Dendritic cell treated with granulocyte-macrophage colony-stimulating factor and Interleukin-4, amounts not matched to agents 40 ng/mL and 50 ng/mL, for 4 days (primary cell): ENCODE data around the gene DUS4L.

Experiments used
- H3K27ac Mint-ChIP-seq: one replicate; pipeline ENCODE4 v1.8.0; 2022; ENCODE audit warnings: mild to moderate bottlenecking, mixed read lengths
- H3K27me3 Mint-ChIP-seq: one replicate; pipeline ENCODE4 v1.8.0; 2022; ENCODE audit warnings: mild to moderate bottlenecking, mixed read lengths
- H3K36me3 Mint-ChIP-seq: one replicate; pipeline ENCODE4 v1.8.0; 2022; ENCODE audit warnings: low read depth, mixed read lengths
- H3K4me1 Mint-ChIP-seq: one replicate; pipeline ENCODE4 v1.8.0; 2022; ENCODE audit warnings: low read depth, mixed read lengths
- H3K4me3 Mint-ChIP-seq: one replicate; pipeline ENCODE4 v1.8.0; 2022; ENCODE audit warnings: mild to moderate bottlenecking, moderate library complexity, mixed read lengths
- H3K9me3 Mint-ChIP-seq: one replicate; pipeline ENCODE4 v1.8.0; 2022; ENCODE audit warnings: mixed read lengths
- intact Hi-C: fragments of 100-400 bp; cut with micrococcal nuclease; formaldehyde crosslinking; loops from one replicate; pipeline ENCODE4 v1.15.0; 2022

The DUS4L gene

GRCh38 chr7:107560898-107561516 is 2.8 kb upstream of the DUS4L start:
- intact Hi-C loops = loop anchor here (5.0 to 10.0 kb wide), 2 partner anchors 181 to 314 kb away; partner anchors contain the start of gene CBLL1
- H3K36me3 Mint-ChIP-seq = peaks cover 26% of the 10 kb centered on the region
- no peaks in the 10 kb centered on the region for H3K27me3 Mint-ChIP-seq
- H3K4me3 Mint-ChIP-seq = peak overlapping the region; percentile 65
- no peaks in the 10 kb centered on the region for H3K9me3 Mint-ChIP-seq
- peak overlapping the region; percentile 60 for H3K27ac Mint-ChIP-seq
- H3K4me1 Mint-ChIP-seq = peaks cover 56% of the 10 kb centered on the region

GRCh38 chr7:107563081-107563774 is 543 bp upstream of the DUS4L start:
- Mint-ChIP-seq H3K4me1 (peaks cover 56% of the 10 kb centered on the region), H3K27me3 (no peaks in the 10 kb centered on the region), H3K4me3 (peak overlapping the region; percentile 93), H3K36me3 (peaks cover 19% of the 10 kb centered on the region), H3K9me3 (no peaks in the 10 kb centered on the region), H3K27ac (peak overlapping the region; percentile 93)
- intact Hi-C loops = loop anchor here (1.0 to 10.0 kb wide), 3 partner anchors 17 to 312 kb away; partner anchors contain the start of genes BCAP29 and CBLL1

- H3K36me3 Mint-ChIP-seq = peaks cover 24% of the 10 kb centered on the region
- H3K27me3 Mint-ChIP-seq = no peaks in the 10 kb centered on the region
- H3K9me3 Mint-ChIP-seq = no peaks in the 10 kb centered on the region
- H3K4me1 Mint-ChIP-seq = peaks cover 48% of the 10 kb centered on the region
- peak overlapping the region; percentile 93 for H3K4me3 Mint-ChIP-seq
- intact Hi-C loops = loop anchor here (5.0 to 10.0 kb wide), 2 partner anchors 178 to 310 kb away; partner anchors contain the start of gene CBLL1
- H3K27ac Mint-ChIP-seq = peak overlapping the region; percentile 93
These were observed 955 bp downstream of the DUS4L start for GRCh38 chr7:107564553-107565298.

- Mint-ChIP-seq H3K27me3 (no peaks in the 10 kb centered on the region), H3K4me1 (peaks cover under 1% of the 10 kb centered on the region), H3K36me3 (peaks cover 47% of the 10 kb centered on the region), H3K27ac (no peak overlapping the region), H3K4me3 (no peak overlapping the region), H3K9me3 (no peaks in the 10 kb centered on the region)
- intact Hi-C loops = no loop called here
These were observed 6.5 kb downstream of the DUS4L start for GRCh38 chr7:107570298-107570697.

GRCh38 chr7:107573537-107573936 is 9.8 kb downstream of the DUS4L start:
- no peaks in the 10 kb centered on the region for H3K4me1 Mint-ChIP-seq

GRCh38 chr7:107579554-107579884 is 15.7 kb downstream of the DUS4L start:
- Mint-ChIP-seq H3K27me3 (no peaks in the 10 kb centered on the region), H3K36me3 (peaks cover 23% of the 10 kb centered on the region), H3K27ac (peak overlapping the region; percentile 88), H3K4me1 (peaks cover 11% of the 10 kb centered on the region), H3K4me3 (peak overlapping the region; percentile 86), H3K9me3 (no peaks in the 10 kb centered on the region)
- intact Hi-C loops = no loop called here

More at GRCh38 chr7:107573537-107573936, 9.8 kb downstream of the DUS4L start:
- H3K4me3 Mint-ChIP-seq = no peak overlapping the region
- no peaks in the 10 kb centered on the region for H3K9me3 Mint-ChIP-seq
- H3K36me3 Mint-ChIP-seq = peaks cover 41% of the 10 kb centered on the region
- intact Hi-C loops = no loop called here
- no peak overlapping the region for H3K27ac Mint-ChIP-seq
- H3K27me3 Mint-ChIP-seq = no peaks in the 10 kb centered on the region

GRCh38 chr7:107579885-107580715 is 16.3 kb downstream of the DUS4L start, which contains the start of gene BCAP29:
BCAP29 (plus strand) TSS chr7:107580246; CDS start chr7:107580773, 527 bp downstream.
- H3K27me3 Mint-ChIP-seq = no peaks in the 10 kb centered on the region
- peaks cover 11% of the 10 kb centered on the region for H3K4me1 Mint-ChIP-seq

GRCh38 chr7:107580716-107581383 is 17.1 kb downstream of the DUS4L start:
- Mint-ChIP-seq H3K36me3 (peaks cover 29% of the 10 kb centered on the region), H3K27me3 (no peaks in the 10 kb centered on the region), H3K4me1 (peaks cover 11% of the 10 kb centered on the region), H3K27ac (peak overlapping the region; percentile 88), H3K9me3 (no peaks in the 10 kb centered on the region), H3K4me3 (peak overlapping the region; percentile 86)
- intact Hi-C loops = loop anchor here (1.0 to 5.0 kb wide), 2 partner anchors 18 to 311 kb away; partner anchors contain the start of genes COG5, DLD and DUS4L

More at GRCh38 chr7:107579885-107580715, 16.3 kb downstream of the DUS4L start, which contains the start of gene BCAP29:
- no peaks in the 10 kb centered on the region for H3K9me3 Mint-ChIP-seq
- intact Hi-C loops = loop anchor here (1.0 to 5.0 kb wide), 2 partner anchors 17 to 312 kb away; partner anchors contain the start of genes COG5, DLD and DUS4L
- peaks cover 23% of the 10 kb centered on the region for H3K36me3 Mint-ChIP-seq
- H3K27ac Mint-ChIP-seq = peak within 1 kb of the TSS; percentile 88
- H3K4me3 Mint-ChIP-seq = peak within 1 kb of the TSS; percentile 86

GRCh38 chr7:107581387-107582013 is 17.7 kb downstream of the DUS4L start:
- H3K27me3 Mint-ChIP-seq = no peaks in the 10 kb centered on the region
- H3K9me3 Mint-ChIP-seq = no peaks in the 10 kb centered on the region
- no peak overlapping the region for H3K27ac Mint-ChIP-seq
- intact Hi-C loops = loop anchor here (5.0 kb wide), 1 partner anchor 311 kb away; the partner anchor contains the start of gene DLD
- peaks cover 11% of the 10 kb centered on the region for H3K4me1 Mint-ChIP-seq
- H3K36me3 Mint-ChIP-seq = peaks cover 30% of the 10 kb centered on the region
- no peak overlapping the region for H3K4me3 Mint-ChIP-seq

GRCh38 chr7:107582875-107583274 is 19.1 kb downstream of the DUS4L start:
- no peak overlapping the region for H3K4me3 Mint-ChIP-seq
- peaks cover 33% of the 10 kb centered on the region for H3K36me3 Mint-ChIP-seq
- intact Hi-C loops = loop anchor here (5.0 kb wide), 1 partner anchor 309 kb away; the partner anchor contains the start of gene DLD
- peaks cover 11% of the 10 kb centered on the region for H3K4me1 Mint-ChIP-seq
- H3K9me3 Mint-ChIP-seq = no peaks in the 10 kb centered on the region
- no peak overlapping the region for H3K27ac Mint-ChIP-seq
- H3K27me3 Mint-ChIP-seq = no peaks in the 10 kb centered on the region

GRCh38 chr7:107584716-107585115 is 20.9 kb downstream of the DUS4L start:
- H3K36me3 Mint-ChIP-seq = peaks cover 39% of the 10 kb centered on the region
- H3K4me3 Mint-ChIP-seq = no peak overlapping the region
- H3K27ac Mint-ChIP-seq = no peak overlapping the region
- H3K4me1 Mint-ChIP-seq = peaks cover 11% of the 10 kb centered on the region
- no peaks in the 10 kb centered on the region for H3K27me3 Mint-ChIP-seq
- H3K9me3 Mint-ChIP-seq = no peaks in the 10 kb centered on the region
- intact Hi-C loops = loop anchor here (5.0 kb wide), 1 partner anchor 308 kb away; the partner anchor contains the start of gene DLD

- peaks cover 49% of the 10 kb centered on the region for H3K36me3 Mint-ChIP-seq
- intact Hi-C loops = no loop called here
- H3K9me3 Mint-ChIP-seq = no peaks in the 10 kb centered on the region
- H3K4me3 Mint-ChIP-seq = no peak overlapping the region
- no peaks in the 10 kb centered on the region for H3K27me3 Mint-ChIP-seq
- no peak overlapping the region for H3K27ac Mint-ChIP-seq
- H3K4me1 Mint-ChIP-seq = no peaks in the 10 kb centered on the region
These were observed 24.9 kb downstream of the DUS4L start for GRCh38 chr7:107588529-107589130.
